ENCODE measurements around the gene ITGAD.

Gene ITGAD

GRCh38 chr16:31475946-31476302 lies 82.8 kb downstream of the ITGAD start:
- DNase-seq (ENCODE audit: low read depth): no peak

Data from stimulated activated CD8-positive, alpha-beta memory T cell treated with anti-CD3 and anti-CD28 coated beads, Interleukin-4, amount 100 ng/mL, for 24 hours (primary cell).